Transverse colon (tissue), 4 donors: ENCODE measurements around the gene PEX14.

Experiments
- POLR2A ChIP-seq: fragments of 450-650 bp; IDR thresholded peaks from one replicate; pipeline ENCODE4 v1.6.1; 2016; ENCODE audit warnings: antibody characterized with exemption, mild to moderate bottlenecking, moderate library complexity
- POLR2AphosphoS5 ChIP-seq, 3 donors: sonication (generic); formaldehyde crosslinking; IDR thresholded peaks; one replicate each; pipeline ENCODE4 v1.6.1; 2016; ENCODE audit warnings: antibody characterized with exemption in 3 of 3
- TF ChIP-seq, protein P1 (sequence below), 5 experiments: fragments of 200-600 bp in 3 of 5; fragments of 450-650 bp in 2 of 5; sonication (generic) in 3 of 5; IDR thresholded peaks; 1 replicate in 2 of 5; 2 replicates in 3 of 5; pipeline ENCODE4 v1.5.1; 2016 to 2017; ENCODE audit warnings: antibody characterized with exemption in 5 of 5, inconsistent platforms in 3 of 5, mild to moderate bottlenecking in 2 of 5, moderate library complexity in 1 of 5

DNA sequence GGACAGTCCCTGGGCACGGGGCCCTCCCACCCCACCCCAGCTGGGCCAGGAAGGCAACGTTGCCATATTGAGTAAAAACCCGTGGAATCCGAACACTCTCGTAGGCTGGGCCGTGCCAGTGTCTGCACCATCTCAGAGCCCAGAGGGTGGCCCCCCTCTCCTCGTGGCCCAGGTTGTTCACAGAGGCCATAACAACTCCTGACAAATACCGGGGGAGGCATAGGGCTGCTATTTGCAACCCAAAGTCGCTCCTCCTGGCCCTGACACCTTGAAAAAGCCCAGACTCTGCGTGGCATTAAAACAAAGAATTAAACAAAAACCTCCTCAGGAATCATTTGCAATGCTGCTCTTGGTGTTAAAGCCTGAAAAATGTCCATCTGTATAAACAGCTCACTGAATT lies 180.3 kb downstream of the PEX14 start:
- TF ChIP-seq POLR2A, result no peak
- TF ChIP-seq, protein P1, sequence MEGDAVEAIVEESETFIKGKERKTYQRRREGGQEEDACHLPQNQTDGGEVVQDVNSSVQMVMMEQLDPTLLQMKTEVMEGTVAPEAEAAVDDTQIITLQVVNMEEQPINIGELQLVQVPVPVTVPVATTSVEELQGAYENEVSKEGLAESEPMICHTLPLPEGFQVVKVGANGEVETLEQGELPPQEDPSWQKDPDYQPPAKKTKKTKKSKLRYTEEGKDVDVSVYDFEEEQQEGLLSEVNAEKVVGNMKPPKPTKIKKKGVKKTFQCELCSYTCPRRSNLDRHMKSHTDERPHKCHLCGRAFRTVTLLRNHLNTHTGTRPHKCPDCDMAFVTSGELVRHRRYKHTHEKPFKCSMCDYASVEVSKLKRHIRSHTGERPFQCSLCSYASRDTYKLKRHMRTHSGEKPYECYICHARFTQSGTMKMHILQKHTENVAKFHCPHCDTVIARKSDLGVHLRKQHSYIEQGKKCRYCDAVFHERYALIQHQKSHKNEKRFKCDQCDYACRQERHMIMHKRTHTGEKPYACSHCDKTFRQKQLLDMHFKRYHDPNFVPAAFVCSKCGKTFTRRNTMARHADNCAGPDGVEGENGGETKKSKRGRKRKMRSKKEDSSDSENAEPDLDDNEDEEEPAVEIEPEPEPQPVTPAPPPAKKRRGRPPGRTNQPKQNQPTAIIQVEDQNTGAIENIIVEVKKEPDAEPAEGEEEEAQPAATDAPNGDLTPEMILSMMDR (IDR thresholded peaks at IDR 0.05), result no peak
- TF ChIP-seq POLR2AphosphoS5 (IDR thresholded peaks at IDR 0.05), result peak in 1 of 3 donors; percentile 11
